SJSA1 (cell line): Measurements from ENCODE around the gene NCAPG2. TPM values are rescaled to one million over a fixed set of nuclear protein-coding genes. Genes with fewer than 3 reads are reported as not detected.

Experiments used
- DNase-seq, 2 experiments: peaks; one replicate each; pipeline ENCODE4 v3.0.0-alpha.2; 2015 to 2020; ENCODE audit warnings: low spot score in 2 of 2, low read depth in 1 of 2
- H3K27ac ChIP-seq: fragments of 250-450 bp; sonication (Bioruptor Pico); 2 replicates; pipeline ENCODE4 v1.5.1; 2020; ENCODE audit warnings: mild to moderate bottlenecking, moderate library complexity
- H3K27me3 ChIP-seq: fragments of 250-450 bp; sonication (Bioruptor Pico); replicated peaks from 2 replicates; pipeline ENCODE4 v1.5.1; 2020; ENCODE audit warnings: mild to moderate bottlenecking, moderate library complexity
- H3K36me3 ChIP-seq: fragments of 250-450 bp; sonication (Bioruptor Pico); 2 replicates; pipeline ENCODE4 v1.5.1; 2020; ENCODE audit warnings: mild to moderate bottlenecking
- H3K4me1 ChIP-seq: fragments of 250-450 bp; sonication (Bioruptor Pico); replicated peaks from 2 replicates; pipeline ENCODE4 v1.6.1; 2021; ENCODE audit warnings: mild to moderate bottlenecking
- H3K4me3 ChIP-seq: fragments of 250-450 bp; sonication (Bioruptor Pico); 2 replicates; pipeline ENCODE4 v1.5.1; 2020; ENCODE audit warnings: mild to moderate bottlenecking
- H3K9me3 ChIP-seq: fragments of 250-450 bp; sonication (Bioruptor Pico); replicated peaks from 2 replicates; pipeline ENCODE4 v1.5.1; 2020; ENCODE audit warnings: mild to moderate bottlenecking
- total RNA-seq: library from RNA; depleted of rRNA; stranded (reverse); fragments of >200 nt; shearing (Covaris generic); gene quantifications from 2 replicates; pipeline ENCODE4 v1.2.3, GENCODE V29; 2014

The NCAPG2 gene
- total RNA-seq, 1 experiment from 2014 or later = 61.4 TPM

- no peaks in the 10 kb centered on the region for H3K27me3 ChIP-seq
- H3K36me3 ChIP-seq = peaks cover 80% of the 10 kb centered on the region
- H3K4me1 ChIP-seq = peaks cover 34% of the 10 kb centered on the region
- H3K4me3 ChIP-seq = no peak overlapping the region
- peak overlapping the region; percentile 42 for H3K27ac ChIP-seq
- no peak for DNase-seq
- no peaks in the 10 kb centered on the region for H3K9me3 ChIP-seq
Measured at GRCh38 chr7:158663428-158663741, 41.2 kb downstream of the NCAPG2 start.

DNA sequence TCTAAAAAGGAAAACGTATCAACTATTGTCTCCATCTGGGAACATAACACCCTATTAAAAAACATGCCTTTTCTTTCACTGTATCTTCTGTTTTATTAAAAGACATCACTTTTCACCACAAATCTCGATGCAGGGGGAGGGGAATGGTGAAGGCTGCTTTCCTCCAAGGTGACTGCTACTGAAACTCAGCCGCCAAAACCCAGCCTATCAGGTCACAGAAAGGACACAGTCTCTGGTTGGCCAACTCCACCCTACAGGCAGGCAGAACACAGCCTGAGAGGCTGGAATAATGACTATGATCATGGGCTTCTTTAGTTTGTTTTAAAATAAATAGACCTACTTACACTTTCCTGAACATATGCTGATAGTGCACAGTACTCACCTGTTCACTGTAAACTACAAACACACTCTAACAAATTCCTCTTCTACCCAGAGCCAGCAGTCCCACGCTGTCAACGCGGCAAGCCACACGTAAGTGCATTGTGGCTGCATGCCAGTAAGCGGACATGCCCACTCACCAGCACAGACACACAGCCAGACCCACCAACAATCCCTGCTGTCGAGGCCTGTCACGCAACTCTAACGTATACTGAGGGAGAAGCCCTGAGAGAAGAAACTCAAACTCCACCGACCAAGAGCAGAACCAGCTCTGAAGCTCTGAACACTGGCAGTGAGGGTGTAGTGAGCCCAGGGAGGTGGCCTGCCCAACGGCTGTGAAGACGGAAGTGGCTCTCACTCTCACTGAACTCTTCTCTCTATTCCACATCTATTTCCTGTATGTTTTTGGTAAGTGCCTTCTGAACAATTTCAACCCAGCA lies 41.8 kb downstream of the NCAPG2 start:
- Histone ChIP-seq H3K4me1 (peaks cover 34% of the 10 kb centered on the region), H3K9me3 (no peaks in the 10 kb centered on the region), H3K4me3 (no peak overlapping the region), H3K27me3 (no peaks in the 10 kb centered on the region), H3K36me3 (peaks cover 84% of the 10 kb centered on the region), H3K27ac (peak overlapping the region; percentile 42)
- peak; percentile 63 to 72 for DNase-seq

- H3K4me3 ChIP-seq = no peak overlapping the region
- no peak for DNase-seq
- no peaks in the 10 kb centered on the region for H3K27me3 ChIP-seq
- no peak overlapping the region for H3K27ac ChIP-seq
- H3K36me3 ChIP-seq = peaks cover 89% of the 10 kb centered on the region
- H3K4me1 ChIP-seq = peaks cover 22% of the 10 kb centered on the region
- H3K9me3 ChIP-seq = no peaks in the 10 kb centered on the region
Measured at GRCh38 chr7:158658475-158658874, 46.1 kb downstream of the NCAPG2 start.

DNA sequence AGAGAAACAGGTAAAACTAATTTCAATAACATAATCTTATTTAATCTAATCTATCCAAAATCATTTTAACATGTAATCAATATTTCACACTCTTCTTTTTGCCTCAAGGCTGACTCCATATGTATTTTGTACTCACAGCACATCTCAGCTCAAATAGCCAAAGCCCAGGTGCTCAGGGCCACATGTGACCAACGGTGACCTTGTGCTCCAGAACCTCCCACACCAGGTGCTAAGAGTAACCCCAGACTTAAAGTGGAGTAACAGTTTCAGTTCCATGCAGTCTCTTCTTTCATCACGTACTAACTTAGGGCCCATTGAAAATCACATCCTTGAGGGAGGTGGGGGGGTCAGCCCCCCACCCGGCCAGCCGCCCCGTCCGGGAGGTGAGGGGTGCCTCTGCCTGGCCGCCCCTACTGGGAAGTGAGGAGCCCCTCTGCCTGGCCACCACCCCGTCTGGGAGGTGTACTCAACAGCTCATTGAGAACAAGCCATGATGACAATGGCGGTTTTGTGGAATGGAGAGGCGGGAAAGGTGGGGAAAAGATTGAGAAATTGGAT lies 47.3 kb downstream of the NCAPG2 start:
- H3K4me3 ChIP-seq = no peak overlapping the region
- no peak overlapping the region for H3K27ac ChIP-seq
- H3K36me3 ChIP-seq = peaks cover 87% of the 10 kb centered on the region
- H3K27me3 ChIP-seq = no peaks in the 10 kb centered on the region
- peaks cover 10% of the 10 kb centered on the region for H3K4me1 ChIP-seq
- DNase-seq = no peak
- no peaks in the 10 kb centered on the region for H3K9me3 ChIP-seq

DNA sequence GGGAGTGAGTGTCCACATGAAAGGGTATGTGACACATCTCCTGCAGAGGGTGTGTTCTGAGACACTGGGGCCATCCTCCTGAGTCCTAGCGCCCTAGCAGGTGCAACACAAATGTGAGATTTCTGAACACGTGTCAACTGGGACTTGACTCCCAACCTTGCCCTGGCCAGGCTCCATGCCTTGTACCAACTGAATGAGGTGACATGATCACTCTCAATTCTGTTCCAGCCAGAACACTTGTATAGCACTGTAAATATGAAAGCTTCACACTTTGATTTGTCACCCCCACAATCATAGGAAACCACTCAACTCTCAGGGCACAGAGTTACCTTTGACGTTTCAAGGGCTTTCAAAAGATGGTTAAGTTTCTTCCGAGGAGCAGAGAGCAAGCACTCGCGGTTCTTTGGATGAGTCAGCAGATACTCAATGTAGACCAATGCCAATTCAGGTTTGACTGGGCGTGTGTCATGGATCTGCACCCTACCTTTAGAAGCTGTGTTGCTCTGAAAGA lies 48.6 kb downstream of the NCAPG2 start:
- Histone ChIP-seq H3K4me3 (no peak overlapping the region), H3K4me1 (peaks cover 11% of the 10 kb centered on the region), H3K36me3 (peaks cover 87% of the 10 kb centered on the region), H3K27ac (no peak overlapping the region), H3K9me3 (no peaks in the 10 kb centered on the region), H3K27me3 (no peaks in the 10 kb centered on the region)
- no peak for DNase-seq

GRCh38 chr7:158655507-158655906 lies 49.1 kb downstream of the NCAPG2 start:
- Histone ChIP-seq H3K27me3 (no peaks in the 10 kb centered on the region), H3K36me3 (peaks cover 87% of the 10 kb centered on the region), H3K4me1 (peaks cover 16% of the 10 kb centered on the region), H3K27ac (no peak overlapping the region), H3K4me3 (no peak overlapping the region), H3K9me3 (no peaks in the 10 kb centered on the region)
- DNase-seq = no peak

- H3K4me1 ChIP-seq = peaks cover 34% of the 10 kb centered on the region
- H3K4me3 ChIP-seq = no peak overlapping the region
- no peaks in the 10 kb centered on the region for H3K9me3 ChIP-seq
- no peaks in the 10 kb centered on the region for H3K27me3 ChIP-seq
- DNase-seq = no peak
- H3K36me3 ChIP-seq = peaks cover 83% of the 10 kb centered on the region
- H3K27ac ChIP-seq = no peak overlapping the region
Measured at GRCh38 chr7:158651968-158652565, 52.5 kb downstream of the NCAPG2 start.

GRCh38 chr7:158650821-158651225 lies 53.8 kb downstream of the NCAPG2 start:
- Histone ChIP-seq H3K4me1 (peaks cover 35% of the 10 kb centered on the region), H3K4me3 (no peak overlapping the region), H3K27me3 (no peaks in the 10 kb centered on the region), H3K9me3 (no peaks in the 10 kb centered on the region), H3K36me3 (peaks cover 83% of the 10 kb centered on the region), H3K27ac (peak overlapping the region; percentile 57)
- DNase-seq = peak; percentile 66 to 69

GRCh38 chr7:158649279-158649678 lies 55.3 kb downstream of the NCAPG2 start:
- peak overlapping the region; percentile 81 for H3K27ac ChIP-seq
- DNase-seq = peak; percentile 76 to 87
- H3K36me3 ChIP-seq = peaks cover 83% of the 10 kb centered on the region
- no peak overlapping the region for H3K4me3 ChIP-seq
- no peaks in the 10 kb centered on the region for H3K9me3 ChIP-seq
- no peaks in the 10 kb centered on the region for H3K27me3 ChIP-seq
- H3K4me1 ChIP-seq = peaks cover 35% of the 10 kb centered on the region

DNA sequence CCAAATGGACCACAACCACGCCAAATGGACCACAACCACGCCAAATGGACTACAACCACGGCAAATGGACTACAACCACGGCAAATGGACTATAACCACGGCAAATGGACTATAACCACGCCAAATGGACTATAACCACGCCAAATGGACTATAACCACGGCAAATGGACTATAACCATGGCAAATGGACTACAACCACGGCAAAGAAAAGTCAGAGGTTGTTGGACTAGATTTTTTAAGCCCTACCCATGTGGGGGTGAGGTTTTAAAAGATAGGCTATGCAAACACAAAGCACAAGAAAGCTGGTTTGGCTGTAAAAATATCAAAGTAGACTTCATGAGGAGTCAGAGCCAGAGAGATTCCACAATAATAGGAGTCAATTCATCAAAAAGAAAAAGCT lies 55.8 kb downstream of the NCAPG2 start:
- Histone ChIP-seq H3K27me3 (no peaks in the 10 kb centered on the region), H3K36me3 (peaks cover 83% of the 10 kb centered on the region), H3K27ac (peak overlapping the region; percentile 81), H3K4me3 (no peak overlapping the region), H3K4me1 (peaks cover 35% of the 10 kb centered on the region), H3K9me3 (no peaks in the 10 kb centered on the region)
- no peak for DNase-seq

GRCh38 chr7:158648168-158648567 lies 56.4 kb downstream of the NCAPG2 start:
- H3K27me3 ChIP-seq = no peaks in the 10 kb centered on the region
- H3K4me1 ChIP-seq = peaks cover 35% of the 10 kb centered on the region
- H3K36me3 ChIP-seq = peaks cover 84% of the 10 kb centered on the region
- H3K27ac ChIP-seq = no peak overlapping the region
- no peak for DNase-seq
- H3K9me3 ChIP-seq = no peaks in the 10 kb centered on the region
- no peak overlapping the region for H3K4me3 ChIP-seq

- H3K27me3 ChIP-seq = no peaks in the 10 kb centered on the region
Measured at GRCh38 chr7:158647475-158647792, 57.2 kb downstream of the NCAPG2 start.

GRCh38 chr7:158646766-158647474 lies 57.7 kb downstream of the NCAPG2 start:
- Histone ChIP-seq H3K36me3 (peaks cover 84% of the 10 kb centered on the region), H3K27ac (no peak overlapping the region), H3K27me3 (no peaks in the 10 kb centered on the region), H3K4me1 (peaks cover 34% of the 10 kb centered on the region), H3K9me3 (no peaks in the 10 kb centered on the region), H3K4me3 (no peak overlapping the region)
- no peak for DNase-seq

More at GRCh38 chr7:158647475-158647792, 57.2 kb downstream of the NCAPG2 start:
- Histone ChIP-seq H3K36me3 (peaks cover 84% of the 10 kb centered on the region), H3K27ac (no peak overlapping the region), H3K9me3 (no peaks in the 10 kb centered on the region), H3K4me1 (peaks cover 35% of the 10 kb centered on the region), H3K4me3 (no peak overlapping the region)
- DNase-seq = no peak

DNA sequence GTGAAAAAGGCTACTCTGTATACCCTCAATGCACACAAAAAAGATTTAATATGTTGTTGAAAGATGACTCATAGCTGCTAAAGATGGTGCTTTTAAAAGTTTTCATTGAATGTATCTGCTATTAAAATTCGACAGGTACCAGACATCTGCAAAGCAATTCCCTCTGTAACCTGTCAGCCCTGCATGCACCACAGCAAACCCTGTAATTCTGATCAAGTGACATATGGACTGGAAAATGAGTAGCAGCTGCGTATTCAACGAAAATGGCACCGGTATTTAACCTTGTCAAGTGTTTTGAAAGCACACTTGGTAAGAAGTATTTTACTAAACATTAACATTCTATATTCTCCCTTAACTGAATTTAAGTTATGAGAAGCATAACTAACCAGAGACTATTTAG lies 58.8 kb downstream of the NCAPG2 start:
- Histone ChIP-seq H3K36me3 (peaks cover 84% of the 10 kb centered on the region), H3K4me3 (no peak overlapping the region), H3K4me1 (peaks cover 23% of the 10 kb centered on the region), H3K9me3 (no peaks in the 10 kb centered on the region), H3K27ac (no peak overlapping the region), H3K27me3 (no peaks in the 10 kb centered on the region)
- DNase-seq = no peak
